ENCODE measurements around the gene NR2F6.

GRCh38 chr19:17205237-17206140, 40.2 kb downstream of the NR2F6 start:
- TF ChIP-seq TOX (CRISPR knock-in tag; IDR thresholded peaks at IDR 0.05; ENCODE audit: borderline replicate concordance) (no peak), ARNTL (CRISPR knock-in tag; IDR thresholded peaks at IDR 0.05; ENCODE audit: borderline replicate concordance, low read depth) (no peak), ZNF8 (CRISPR knock-in tag; IDR thresholded peaks at IDR 0.05) (no peak)
